Upper lobe of left lung (tissue), 4 donors: ENCODE results near the gene STX1B.

ENCODE experiments used
- EP300 ChIP-seq, 4 donors: sonication (generic); formaldehyde crosslinking; IDR thresholded peaks; one replicate each; pipeline ENCODE4 v1.5.1; 2017; ENCODE audit warnings: antibody characterized with exemption in 4 of 4, control low read depth in 2 of 4
- TF ChIP-seq, protein P1 (sequence below), 6 experiments: fragments of 450-650 bp in 4 of 6; fragments of 200-600 bp in 2 of 6; sonication (generic) in 2 of 6; IDR thresholded peaks; one replicate each; pipeline ENCODE4 v1.5.1; 2016 to 2019; ENCODE audit warnings: antibody characterized with exemption in 6 of 6

DNA sequence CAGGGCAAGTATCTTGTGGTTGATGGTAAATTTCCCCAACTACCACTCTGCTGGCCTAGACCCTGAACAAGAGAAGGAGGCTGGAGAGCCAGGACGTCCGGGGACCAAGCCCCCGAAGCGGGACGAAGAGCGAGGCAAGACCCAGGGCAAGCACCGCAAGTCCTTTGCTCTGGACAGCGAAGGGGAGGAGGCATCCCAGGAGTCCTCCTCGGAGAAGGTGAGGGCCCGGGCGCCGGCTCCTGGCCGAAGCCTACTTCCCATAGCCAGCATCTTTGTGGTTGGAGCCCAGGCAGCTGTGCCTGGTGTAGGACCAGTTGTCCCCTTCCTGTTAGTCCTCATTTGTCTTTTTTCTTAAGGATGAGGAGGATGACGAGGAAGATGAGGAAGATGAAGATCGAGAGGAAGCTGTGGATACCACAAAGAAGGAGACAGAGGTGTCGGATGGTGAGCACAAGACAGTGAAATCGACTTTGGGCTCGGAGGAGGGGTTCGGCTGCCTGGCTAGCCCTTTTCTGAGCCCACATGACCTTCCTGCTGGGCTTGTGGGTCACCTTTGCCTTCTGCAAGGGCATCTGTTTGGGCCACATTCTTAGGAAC is 41.1 kb downstream of the STX1B start:
- no peak for TF ChIP-seq EP300 (IDR thresholded peaks at IDR 0.05)
- TF ChIP-seq, protein P1, sequence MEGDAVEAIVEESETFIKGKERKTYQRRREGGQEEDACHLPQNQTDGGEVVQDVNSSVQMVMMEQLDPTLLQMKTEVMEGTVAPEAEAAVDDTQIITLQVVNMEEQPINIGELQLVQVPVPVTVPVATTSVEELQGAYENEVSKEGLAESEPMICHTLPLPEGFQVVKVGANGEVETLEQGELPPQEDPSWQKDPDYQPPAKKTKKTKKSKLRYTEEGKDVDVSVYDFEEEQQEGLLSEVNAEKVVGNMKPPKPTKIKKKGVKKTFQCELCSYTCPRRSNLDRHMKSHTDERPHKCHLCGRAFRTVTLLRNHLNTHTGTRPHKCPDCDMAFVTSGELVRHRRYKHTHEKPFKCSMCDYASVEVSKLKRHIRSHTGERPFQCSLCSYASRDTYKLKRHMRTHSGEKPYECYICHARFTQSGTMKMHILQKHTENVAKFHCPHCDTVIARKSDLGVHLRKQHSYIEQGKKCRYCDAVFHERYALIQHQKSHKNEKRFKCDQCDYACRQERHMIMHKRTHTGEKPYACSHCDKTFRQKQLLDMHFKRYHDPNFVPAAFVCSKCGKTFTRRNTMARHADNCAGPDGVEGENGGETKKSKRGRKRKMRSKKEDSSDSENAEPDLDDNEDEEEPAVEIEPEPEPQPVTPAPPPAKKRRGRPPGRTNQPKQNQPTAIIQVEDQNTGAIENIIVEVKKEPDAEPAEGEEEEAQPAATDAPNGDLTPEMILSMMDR (IDR thresholded peaks at IDR 0.05), result no peak
